GM18499 (cell line): ENCODE results near the gene SLC19A1.

Source experiments
- ATAC-seq: cut with Tn5 transposase; IDR thresholded peaks from one replicate; pipeline ENCODE4 v1.9.1; 2021; ENCODE audit warnings: moderate number of reproducible peaks; ENCODE audit not compliant: insufficient read depth, unreplicated experiment

SLC19A1 gene

GRCh38 chr21:45460011-45460565, 82.2 kb downstream of the SLC19A1 start:
- ATAC-seq: no peak

DNA sequence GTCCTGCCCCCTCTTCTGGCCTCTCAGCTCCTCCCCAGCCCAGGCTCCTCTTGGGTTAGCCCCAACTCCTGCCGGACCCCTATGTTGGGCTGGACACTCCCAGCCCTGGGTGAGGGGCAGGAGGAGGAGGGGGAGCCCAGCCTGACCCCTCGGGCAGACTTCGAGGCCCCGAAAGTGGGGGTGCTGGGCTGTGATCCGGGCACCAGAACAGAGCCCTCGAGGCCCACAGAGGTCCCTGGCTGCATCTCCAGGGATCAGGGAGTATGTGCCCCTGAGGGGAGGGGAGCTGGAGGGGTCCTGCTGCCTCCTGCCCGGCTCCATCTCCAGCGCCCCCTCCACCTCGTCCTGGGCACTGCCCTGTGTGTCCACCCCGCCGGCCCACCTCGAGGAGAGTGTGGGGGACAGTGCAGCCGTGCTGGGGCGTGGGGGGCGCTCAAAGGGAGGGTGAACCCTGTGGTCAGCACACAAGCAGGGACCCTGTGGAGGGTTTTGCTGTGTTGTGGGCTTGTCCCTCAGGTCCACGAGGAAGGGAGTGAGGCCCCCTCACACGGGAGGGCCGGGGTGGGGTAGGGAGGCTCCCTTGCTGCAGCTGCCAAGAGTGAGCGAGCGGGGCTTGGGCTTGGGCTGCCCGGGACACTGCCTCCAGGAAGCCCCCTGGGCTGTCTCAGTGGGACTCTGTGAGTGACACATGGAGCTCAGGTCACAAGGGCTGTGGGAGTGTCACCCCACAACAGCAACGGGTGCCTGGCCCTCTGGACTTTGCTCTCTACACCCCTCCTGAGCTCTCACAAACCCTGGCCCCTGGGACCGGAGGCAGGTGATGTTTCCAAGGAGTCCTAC, 82.8 kb downstream of the SLC19A1 start:
- no peak for ATAC-seq

GRCh38 chr21:45458281-45459170, 83.7 kb downstream of the SLC19A1 start:
- ATAC-seq: no peak

DNA sequence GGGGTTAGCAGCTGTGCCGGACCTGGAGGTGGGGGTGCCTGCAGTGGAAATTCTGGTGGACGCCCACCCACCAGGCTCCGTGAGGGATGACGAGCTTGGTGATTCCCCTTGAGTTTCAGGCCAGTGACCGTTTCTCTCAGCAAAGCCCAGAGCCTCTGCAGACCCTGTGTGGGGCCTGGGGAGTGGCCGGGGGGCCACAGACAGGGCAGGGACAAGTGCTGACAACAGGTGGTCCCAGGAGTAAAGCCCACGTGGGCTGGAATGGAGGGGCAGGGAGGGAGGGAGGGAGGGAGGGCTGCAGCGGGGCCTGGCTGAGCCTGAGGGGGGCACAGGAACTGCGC, 84.4 kb downstream of the SLC19A1 start:
- no peak for ATAC-seq

DNA sequence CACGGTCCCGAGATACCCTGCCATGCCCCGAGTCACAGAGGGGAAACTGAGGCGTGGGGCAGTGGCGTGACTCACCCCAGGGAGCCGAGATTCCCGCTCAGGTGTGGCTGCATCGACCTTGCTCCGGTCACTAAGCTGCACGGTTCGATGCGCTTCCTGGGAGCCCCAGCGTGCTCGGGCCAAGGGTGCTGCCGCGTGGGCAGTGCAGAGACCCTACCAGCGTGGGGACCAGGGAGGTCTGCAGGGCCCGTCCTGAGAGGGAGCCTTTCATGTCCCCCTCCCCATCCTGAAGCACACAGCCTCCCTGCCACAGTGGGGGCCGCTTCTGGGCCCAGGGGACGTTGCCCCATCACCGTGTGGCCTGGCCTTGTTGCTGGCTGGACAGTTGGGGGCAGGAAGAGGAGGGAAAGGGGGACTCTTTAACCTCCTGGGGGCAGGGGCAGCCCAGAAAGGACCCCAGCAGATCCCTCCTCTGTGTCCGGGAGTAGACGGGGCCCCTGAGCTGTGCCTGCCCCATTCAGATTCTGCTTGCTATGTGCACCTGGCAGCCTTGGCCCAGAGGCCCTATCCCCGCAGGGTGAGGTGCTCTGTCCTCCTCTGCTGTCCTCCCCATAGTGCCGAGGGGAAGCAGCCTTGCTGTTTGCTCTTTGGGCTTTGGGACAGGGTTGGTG, 84.9 kb downstream of the SLC19A1 start:
- ATAC-seq: no peak

- no peak for ATAC-seq
Measured at GRCh38 chr21:45456584-45457160, 85.6 kb downstream of the SLC19A1 start.

- ATAC-seq: no peak
Measured at GRCh38 chr21:45455674-45456583, 86.3 kb downstream of the SLC19A1 start.

- ATAC-seq: no peak
Measured at GRCh38 chr21:45454926-45455673, 87.1 kb downstream of the SLC19A1 start.

GRCh38 chr21:45454060-45454925, 87.9 kb downstream of the SLC19A1 start:
- no peak for ATAC-seq

GRCh38 chr21:45453308-45453950, 88.8 kb downstream of the SLC19A1 start:
- ATAC-seq: no peak

DNA sequence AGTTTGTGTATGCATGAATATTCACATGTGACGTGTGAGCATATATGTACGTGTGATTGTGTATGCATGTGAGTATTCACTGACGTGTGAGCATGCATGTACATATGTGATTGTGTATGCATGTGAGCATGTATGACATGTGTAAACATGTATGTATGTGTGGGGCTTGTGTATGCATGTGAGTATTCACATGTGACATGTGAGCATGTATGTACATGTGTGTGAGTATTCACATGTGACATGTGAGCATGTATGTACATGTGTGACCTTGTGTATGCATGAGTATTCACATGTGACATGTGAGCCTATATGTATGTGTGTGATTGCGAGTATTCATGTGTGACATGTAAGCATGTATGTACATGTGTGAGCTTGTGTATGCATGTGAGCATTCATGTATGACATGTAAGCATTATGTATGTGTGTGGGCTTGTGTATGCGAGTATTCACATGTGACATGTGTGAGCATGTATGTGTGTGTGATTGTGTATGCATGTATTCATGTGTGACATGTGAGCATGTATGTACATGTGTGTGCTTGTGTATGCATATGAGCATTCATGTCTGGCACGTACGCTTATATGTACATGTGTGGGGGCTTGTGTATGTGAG, 89.4 kb downstream of the SLC19A1 start:
- ATAC-seq: no peak

GRCh38 chr21:45451771-45452182, 90.5 kb downstream of the SLC19A1 start:
- no peak for ATAC-seq

DNA sequence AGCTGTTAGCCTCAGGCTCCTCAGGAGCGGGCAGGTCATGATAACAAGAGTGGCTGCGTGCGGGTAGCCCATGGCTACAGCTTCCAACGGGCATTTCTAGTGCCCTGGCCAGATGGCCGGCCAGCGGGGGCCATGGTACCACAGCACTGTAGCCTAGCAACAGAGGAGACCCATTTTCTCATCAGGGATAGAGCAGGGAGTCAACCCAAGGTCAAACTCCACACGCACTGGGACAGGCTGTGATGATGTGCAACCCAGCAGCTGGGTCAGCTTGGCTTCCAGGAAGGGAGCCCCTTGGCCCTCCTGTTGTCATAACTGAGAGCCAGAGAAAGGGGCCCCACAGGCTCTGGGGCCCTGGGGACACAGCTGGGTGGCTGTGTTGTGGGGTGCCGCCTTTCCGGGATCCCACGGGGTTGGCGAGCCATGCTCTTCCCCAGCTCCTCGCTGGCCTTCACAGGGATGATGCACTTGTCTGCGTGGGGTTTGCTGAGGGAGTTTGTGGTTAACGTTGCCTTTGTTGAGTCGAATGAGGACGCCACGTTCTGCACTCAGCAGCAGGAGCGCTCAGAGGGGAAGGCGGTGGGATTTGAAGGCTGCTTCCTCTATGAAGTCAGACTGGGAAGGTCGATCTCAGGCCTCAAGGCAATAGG, 91.0 kb downstream of the SLC19A1 start:
- ATAC-seq: no peak

GRCh38 chr21:45450423-45451090, 91.7 kb downstream of the SLC19A1 start:
- ATAC-seq: no peak

- ATAC-seq: no peak
Measured at GRCh38 chr21:45449658-45450422, 92.4 kb downstream of the SLC19A1 start.
